GM12874 (cell line): Measurements from ENCODE around the gene NRXN2.

ENCODE experiments used
- CTCF ChIP-seq: IDR thresholded peaks from 2 replicates; pipeline ENCODE4 v1.5.1; 2011; ENCODE audit warnings: low read depth, mild to moderate bottlenecking, control low read depth, low read length, moderate library complexity; ENCODE audit not compliant: insufficient read depth

The NRXN2 gene

DNA sequence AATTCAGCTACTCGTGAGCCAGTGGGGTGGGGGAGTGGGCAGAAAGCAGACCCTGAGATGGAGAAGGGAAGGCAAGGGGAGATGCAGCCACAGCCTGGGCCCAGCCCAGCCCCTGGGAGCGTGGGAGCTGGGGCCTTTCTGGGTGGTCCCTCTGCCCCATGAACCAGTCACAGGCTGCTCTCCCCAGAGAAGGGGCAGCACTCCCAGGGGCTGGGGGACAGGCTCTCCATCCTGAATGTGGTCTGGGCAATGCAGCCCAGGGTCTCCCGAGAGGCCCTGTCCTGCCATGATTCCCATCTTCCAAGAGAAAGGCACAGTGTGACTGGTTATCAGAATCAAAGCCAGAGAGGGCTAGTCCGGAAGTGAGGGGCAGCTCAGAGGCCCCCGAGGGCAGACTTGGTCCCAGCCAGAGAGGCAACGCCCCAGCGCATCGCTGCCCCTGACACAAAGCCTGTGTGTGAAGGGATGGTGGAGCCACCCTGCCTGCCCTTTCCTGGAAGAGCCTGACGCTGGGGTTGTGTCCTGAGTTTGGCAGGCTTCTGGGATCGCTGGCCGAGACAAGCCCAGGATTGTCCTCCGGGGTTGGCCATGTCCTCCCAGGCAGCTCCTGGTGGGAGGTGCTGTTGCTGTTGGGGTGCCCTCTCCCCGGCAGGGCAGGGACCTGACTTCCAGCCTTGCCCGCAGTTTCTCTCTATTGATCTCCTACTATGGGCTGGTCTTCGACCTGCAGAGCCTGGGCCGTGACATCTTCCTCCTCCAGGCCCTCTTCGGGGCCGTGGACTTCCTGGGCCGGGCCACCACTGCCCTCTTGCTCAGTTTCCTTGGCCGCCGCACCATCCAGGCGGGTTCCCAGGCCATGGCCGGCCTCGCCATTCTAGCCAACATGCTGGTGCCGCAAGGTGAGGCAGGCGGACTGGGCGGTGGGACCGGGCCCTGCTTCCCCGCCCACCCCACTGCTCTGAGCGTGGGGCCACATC is 155.8 kb downstream of the NRXN2 start:
- TF ChIP-seq CTCF: no peak

- TF ChIP-seq CTCF: no peak
Measured at GRCh38 chr11:64566042-64566914, 156.7 kb downstream of the NRXN2 start.

- TF ChIP-seq CTCF: 0 out of 2 replicates have a peak, but pooled peaks have one; percentile 13
Measured at GRCh38 chr11:64564947-64565889, 157.8 kb downstream of the NRXN2 start.

DNA sequence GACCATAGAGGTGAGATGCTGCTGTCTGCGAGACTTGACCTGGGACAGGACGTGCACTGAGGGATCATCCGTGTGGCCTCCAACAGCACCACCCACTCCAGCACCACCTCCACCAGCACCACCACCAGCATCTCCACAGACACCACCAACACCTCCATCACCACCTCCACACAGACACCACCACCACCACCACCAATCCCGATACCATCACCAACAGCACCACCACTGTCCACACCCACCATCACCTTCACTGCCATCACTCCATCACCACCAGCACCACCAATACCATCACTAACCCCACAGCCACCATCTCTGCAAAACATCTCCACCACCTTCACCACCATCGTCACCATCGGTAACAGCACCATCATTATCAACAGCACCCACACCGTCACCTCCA is 158.6 kb downstream of the NRXN2 start:
- TF ChIP-seq CTCF: no peak

DNA sequence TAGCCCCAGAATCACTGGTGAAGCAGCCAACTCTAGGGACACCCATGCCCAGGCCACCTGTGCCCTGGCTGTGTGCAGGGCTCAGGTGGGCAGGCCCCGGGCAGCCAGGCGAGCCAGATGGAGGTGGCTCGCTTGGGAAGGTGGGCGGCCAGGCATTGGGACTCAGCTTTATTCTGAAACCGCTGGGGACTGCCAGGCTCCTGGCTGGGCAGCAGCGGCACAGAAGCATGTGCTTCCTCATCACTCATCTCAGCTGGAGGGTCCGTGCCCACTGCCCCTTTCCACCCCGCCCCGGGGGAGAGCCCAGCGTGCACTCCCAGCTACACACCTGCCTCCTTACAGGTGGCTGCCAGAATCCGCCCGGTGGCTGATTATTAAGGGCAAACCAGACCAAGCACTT is 159.0 kb downstream of the NRXN2 start:
- no peak for TF ChIP-seq CTCF

GRCh38 chr11:64562723-64563351 is 160.2 kb downstream of the NRXN2 start:
- TF ChIP-seq CTCF: no peak
